ENCODE data around the gene ARHGAP10.

GRCh38 chr4:148101235-148101634, 369.3 kb downstream of the ARHGAP10 start:
- TF ChIP-seq POLR2A (IDR thresholded peaks at IDR 0.05; ENCODE audit: low read length) (no peak), GATA1 (IDR thresholded peaks at IDR 0.05; ENCODE audit: low read depth, low read length) (no peak)

Data from erythroblast (primary cell).